Endothelial cell of umbilical vein (primary cell): Measurements from ENCODE around the gene PTCSC3. TPM values are rescaled to one million over a fixed set of nuclear protein-coding genes. Genes with fewer than 3 reads are reported as not detected.

Experiments
- BruUV-seq: library from RNA; stranded (reverse); fragments of 400-500 nt; replicated peaks from 2 replicates; lab custom pipeline; 2021; lab: Mats Ljungman, UMichigan
- CTCF ChIA-PET: fragments of 300-600, 350-600 bp; sonication (Branson Sonifier 250); formaldehyde crosslinking; loops from one replicate; lab custom pipeline; 2021; ENCODE audit warnings: antibody characterized with exemption, inconsistent platforms; lab: Charles Lee
- POLR2A ChIA-PET: fragments of 300-600, 350-600 bp; sonication (Branson Sonifier 250); formaldehyde crosslinking; loops from one replicate; lab custom pipeline; 2021; ENCODE audit warnings: antibody characterized with exemption, inconsistent platforms; lab: Charles Lee
- DNase-seq: peaks from one replicate; pipeline ENCODE4 v3.0.0-alpha.2; 2011; ENCODE audit warnings: low read depth, low spot score
- FAIRE-seq: peaks from 2 replicates; lab custom pipeline; 2011; peaks lifted over from hg19 to GRCh38; lab: Jason Lieb, UNC
- H2AFZ ChIP-seq: 2 replicates; pipeline ENCODE4 v1.6.0; 2012; ENCODE audit warnings: low read depth, low read length, control low read depth, inconsistent platforms
- H3K27ac ChIP-seq: 2 replicates; pipeline ENCODE4 v1.5.1; 2011; ENCODE audit warnings: low read depth, mild to moderate bottlenecking, control low read depth, low read length, moderate library complexity; ENCODE audit not compliant: insufficient read depth
- H3K27me3 ChIP-seq, 2 experiments: 2 replicates each; pipeline versions ENCODE4 v1.6.0 to v1.6.1; 2011; ENCODE audit warnings: low read length in 2 of 2, mixed read lengths in 1 of 2; ENCODE audit not compliant: control insufficient read depth in 2 of 2, insufficient read depth in 2 of 2
- H3K36me3 ChIP-seq, 2 experiments: 2 replicates in 1 of 2; 3 replicates in 1 of 2; pipeline ENCODE4 v1.5.1; 2011; ENCODE audit warnings: low read length in 2 of 2, mild to moderate bottlenecking in 1 of 2, moderate library complexity in 1 of 2; ENCODE audit not compliant: control insufficient read depth in 2 of 2, insufficient read depth in 2 of 2; ENCODE audit errors: extremely low read depth in 1 of 2
- H3K4me1 ChIP-seq: 3 replicates; pipeline ENCODE4 v1.5.1; 2011; ENCODE audit warnings: mild to moderate bottlenecking, low read length; ENCODE audit not compliant: control insufficient read depth, insufficient read depth; ENCODE audit errors: extremely low read depth
- H3K4me2 ChIP-seq: 2 replicates; pipeline ENCODE4 v1.6.1; 2011; ENCODE audit warnings: low read length, control low read depth, mixed read lengths; ENCODE audit not compliant: insufficient read depth
- H3K4me3 ChIP-seq, 3 experiments: fragments of 200-600 bp in 1 of 3; sonication (generic), shearing (Covaris generic) in 1 of 3; replicated peaks in 1 of 3; 2 replicates each; pipeline ENCODE4 v1.5.1; 2011 to 2016; ENCODE audit warnings: control low read depth in 3 of 3, low read length in 3 of 3, mild to moderate bottlenecking in 2 of 3, inconsistent platforms in 1 of 3, low read depth in 1 of 3, moderate library complexity in 1 of 3; ENCODE audit not compliant: insufficient read depth in 1 of 3
- H3K79me2 ChIP-seq: 2 replicates; pipeline ENCODE4 v1.6.0; 2012; ENCODE audit warnings: low read length, inconsistent platforms; ENCODE audit not compliant: control insufficient read depth, insufficient read depth
- H3K9ac ChIP-seq: replicated peaks from 2 replicates; pipeline ENCODE3; 2011; ENCODE audit warnings: low read length, control low read depth; ENCODE audit not compliant: insufficient read depth; ENCODE audit errors: extremely low read depth
- H3K9me1 ChIP-seq: replicated peaks from 3 replicates; pipeline ENCODE4 v1.6.0; 2011; ENCODE audit warnings: mild to moderate bottlenecking, low read length; ENCODE audit not compliant: control insufficient read depth, insufficient read depth; ENCODE audit errors: extremely low read depth
- H3K9me3 ChIP-seq: replicated peaks from 2 replicates; pipeline ENCODE4 v1.5.1; 2012; ENCODE audit warnings: low read length, inconsistent platforms; ENCODE audit not compliant: control insufficient read depth, insufficient read depth
- H4K20me1 ChIP-seq: replicated peaks from 2 replicates; pipeline ENCODE3; 2011; ENCODE audit warnings: mild to moderate bottlenecking, low read length; ENCODE audit not compliant: control insufficient read depth, insufficient read depth; ENCODE audit errors: extremely low read depth
- CTCF ChIP-seq, 2 donors: IDR thresholded peaks; 1 replicate in 1 of 2; 2 replicates in 1 of 2; pipeline ENCODE4 v1.5.1; 2011; ENCODE audit warnings: low read length in 2 of 2, mild to moderate bottlenecking in 2 of 2, moderate library complexity in 2 of 2, control low read depth in 1 of 2, inconsistent platforms in 1 of 2, low read depth in 1 of 2; ENCODE audit not compliant: insufficient read depth in 1 of 2; ENCODE audit errors: extremely low read depth in 1 of 2
- EZH2 ChIP-seq: IDR thresholded peaks from 2 replicates; pipeline ENCODE4 v1.6.1; 2012; ENCODE audit warnings: borderline replicate concordance, low read depth, mild to moderate bottlenecking, moderate library complexity, low read length, inconsistent platforms; ENCODE audit not compliant: severe bottlenecking
- FOS ChIP-seq: IDR thresholded peaks from 2 replicates; pipeline ENCODE4 v1.6.1; 2011; ENCODE audit warnings: mild to moderate bottlenecking, low read length, moderate library complexity, borderline replicate concordance; ENCODE audit not compliant: insufficient read depth
- GATA2 ChIP-seq: IDR thresholded peaks from 2 replicates; pipeline ENCODE4 v1.7.0; 2011; ENCODE audit warnings: low read depth, mild to moderate bottlenecking, moderate library complexity, mixed read lengths, low read length; ENCODE audit not compliant: insufficient read length, insufficient read depth
- JUN ChIP-seq: IDR thresholded peaks from 2 replicates; pipeline ENCODE4 v1.6.1; 2011; ENCODE audit warnings: borderline replicate concordance, low read depth; ENCODE audit not compliant: insufficient read length, insufficient read depth
- MAX ChIP-seq: IDR thresholded peaks from 2 replicates; pipeline ENCODE4 v1.6.1; 2011; ENCODE audit not compliant: insufficient read depth, insufficient read length
- MYC ChIP-seq: IDR thresholded peaks from one replicate; pipeline ENCODE4 v1.6.1; 2011; ENCODE audit warnings: mild to moderate bottlenecking, low read depth, low read length
- POLR2A ChIP-seq: IDR thresholded peaks from 2 replicates; pipeline ENCODE4 v1.6.1; 2012; ENCODE audit warnings: low read depth, mild to moderate bottlenecking, control low read depth, low read length
- POLR2AphosphoS5 ChIP-seq: IDR thresholded peaks from 2 replicates; pipeline ENCODE4 v1.6.1; 2012; ENCODE audit warnings: low read depth, mild to moderate bottlenecking, control low read depth, low read length, moderate library complexity; ENCODE audit not compliant: insufficient read depth
- dilution Hi-C: fragments of 300-500 bp; cut with MboI; formaldehyde crosslinking; loops from one replicate; pipeline ENCODE4 v1.15.0; 2019; ENCODE audit warnings: low sequenced_read_pairs; ENCODE audit not compliant: extremely low pct_ligation_motif_present
- intact Hi-C: fragments of 100-400 bp; cut with micrococcal nuclease; formaldehyde crosslinking; loops from one replicate; pipeline ENCODE4 v1.10.0; 2022
- polyA plus RNA-seq, 4 experiments: library from polyadenylated mRNA; depleted of rRNA in 3 of 4; stranded (reverse) in 3 of 4; unstranded in 1 of 4; fragments of >200 nt; gene quantifications; 2 replicates each; pipeline versions ENCODE4 v1.2.1 to v1.2.3, GENCODE V29; 2011 to 2012; ENCODE audit warnings: missing spikeins in 1 of 4
- total RNA-seq: library from RNA; stranded (reverse); gene quantifications from 2 replicates; pipeline ENCODE4 v1.2.3, GENCODE V29; 2021

The PTCSC3 gene
- total and polyA plus RNA-seq, 2 donors (not counting 3 experiments of a cell fraction or from before 2014, with no cell fraction given): not detected

- ChIA-PET CTCF (no interaction called here), POLR2A (no interaction called here)
- Histone ChIP-seq H4K20me1 (no peaks in the 10 kb centered on the region), H3K9me1 (no peaks in the 10 kb centered on the region), H3K4me3 (no peak overlapping the region), H2AFZ (no peak overlapping the region), H3K9me3 (no peaks in the 10 kb centered on the region), H3K79me2 (no peaks in the 10 kb centered on the region), H3K27me3 (no peaks in the 10 kb centered on the region), H3K9ac (no peak overlapping the region), H3K36me3 (no peaks in the 10 kb centered on the region), H3K4me2 (no peak overlapping the region), H3K27ac (no peak overlapping the region), H3K4me1 (no peaks in the 10 kb centered on the region)
- TF ChIP-seq POLR2AphosphoS5 (no peak), CTCF (IDR thresholded peaks at IDR 0.05; ENCODE audit: extremely low read depth in 1 of 2, insufficient read depth in 1 of 2, low read depth in 1 of 2, low read length in 2 of 2) (no peak), GATA2 (no peak), FOS (no peak), EZH2 (no peak), MYC (no peak), JUN (no peak), POLR2A (no peak), MAX (no peak)
- BruUV-seq: no TSS peak
- intact Hi-C loops (no loop called here), dilution Hi-C loops (no loop called here)
- no peak for DNase-seq
- FAIRE-seq: no peak
Observed at GRCh38 chr14:36173161-36173560, 3.4 kb downstream of the PTCSC3 start.
